PC-9 (cell line): Measurements from ENCODE around the gene CPLANE1. TPM values are rescaled to one million over a fixed set of nuclear protein-coding genes. Genes with fewer than 3 reads are reported as not detected.

Experiments
- BruUV-seq: library from RNA; stranded (reverse); fragments of 400-500 nt; replicated peaks from 2 replicates; lab custom pipeline; 2021; lab: Mats Ljungman, UMichigan
- CTCF ChIA-PET: fragments of 300-600 bp; sonication (Branson Sonifier 250); formaldehyde crosslinking; loops from one replicate; lab custom pipeline; 2022; ENCODE audit warnings: antibody characterized with exemption; lab: Charles Lee
- POLR2A ChIA-PET: fragments of 300-600 bp; sonication (Branson Sonifier 250); formaldehyde crosslinking; loops from one replicate; lab custom pipeline; 2022; ENCODE audit warnings: antibody characterized with exemption; ENCODE audit not compliant: unreplicated experiment; lab: Charles Lee
- DNase-seq, 2 experiments: peaks; one replicate each; pipeline versions ENCODE4 v3.0.0 to v3.0.0-alpha.2; 2015 to 2022; ENCODE audit warnings: mixed read lengths in 1 of 2
- H2AFZ ChIP-seq: fragments of 200-600 bp; sonication (generic); 2 replicates; pipeline ENCODE4 v1.8.1; 2017; ENCODE audit warnings: antibody characterized with exemption
- H3F3A ChIP-seq: fragments of 200-600 bp; sonication (generic); 2 replicates; pipeline ENCODE4 v1.8.1; 2017; ENCODE audit warnings: antibody characterized with exemption, mild to moderate bottlenecking, low read depth; ENCODE audit not compliant: insufficient read depth
- H3K27ac ChIP-seq: fragments of 200-600 bp; sonication (generic); 2 replicates; pipeline ENCODE4 v1.6.1; 2016; ENCODE audit warnings: mixed run types
- H3K27me3 ChIP-seq: fragments of 200-600 bp; sonication (generic); 2 replicates; pipeline ENCODE4 v1.6.1; 2016; ENCODE audit warnings: low read depth, mixed run types; ENCODE audit not compliant: insufficient read depth
- H3K36me3 ChIP-seq: fragments of 200-600 bp; sonication (generic); 2 replicates; pipeline ENCODE4 v1.6.1; 2016; ENCODE audit warnings: low read depth, mixed run types
- H3K4me1 ChIP-seq: fragments of 200-600 bp; sonication (generic); replicated peaks from 2 replicates; pipeline ENCODE4 v1.6.1; 2016; ENCODE audit warnings: mixed run types; ENCODE audit not compliant: insufficient read depth
- H3K4me2 ChIP-seq: fragments of 200-600 bp; sonication (generic); 2 replicates; pipeline ENCODE4 v1.6.1; 2017; ENCODE audit warnings: mixed run types
- H3K4me3 ChIP-seq: fragments of 200-600 bp; sonication (generic); 2 replicates; pipeline ENCODE4 v1.6.1; 2016; ENCODE audit warnings: mixed run types
- H3K79me2 ChIP-seq: fragments of 200-600 bp; sonication (generic); 2 replicates; pipeline ENCODE4 v1.6.1; 2017; ENCODE audit warnings: low read depth, mixed run types
- H3K9me2 ChIP-seq: fragments of 200-600 bp; sonication (generic); 2 replicates; pipeline ENCODE4 v1.8.1; 2017; ENCODE audit warnings: mild to moderate bottlenecking; ENCODE audit not compliant: insufficient read depth
- H3K9me3 ChIP-seq: fragments of 200-600 bp; sonication (generic); 2 replicates; pipeline ENCODE4 v1.8.1; 2016; ENCODE audit warnings: low read depth; ENCODE audit not compliant: insufficient read depth
- H4K20me1 ChIP-seq: fragments of 200-600 bp; sonication (generic); 2 replicates; pipeline ENCODE4 v1.8.1; 2017; ENCODE audit not compliant: insufficient read depth
- EZH2 ChIP-seq: fragments of 200-600 bp; sonication (generic); IDR thresholded peaks from 2 replicates; pipeline ENCODE4 v1.8.0; 2017; ENCODE audit warnings: antibody characterized with exemption, low read depth
- intact Hi-C: fragments of 100-400 bp; cut with micrococcal nuclease; formaldehyde crosslinking; loops from one replicate; pipeline ENCODE4 v1.10.0; 2022; ENCODE audit not compliant: unreplicated experiment
- total RNA-seq: library from RNA; stranded (reverse); gene quantifications from 2 replicates; pipeline ENCODE4 v1.2.3, GENCODE V29; 2021
- TF ChIP-seq, protein P1 (sequence below): fragments of 200-600 bp; sonication (generic); conservative IDR thresholded peaks from 2 replicates; pipeline ENCODE4 v1.6.1; 2017; ENCODE audit warnings: mixed run types, antibody characterized with exemption, mild to moderate bottlenecking, moderate library complexity

CPLANE1 gene
- total RNA-seq, 1 experiment from 2014 or later: 45.5 TPM

DNA sequence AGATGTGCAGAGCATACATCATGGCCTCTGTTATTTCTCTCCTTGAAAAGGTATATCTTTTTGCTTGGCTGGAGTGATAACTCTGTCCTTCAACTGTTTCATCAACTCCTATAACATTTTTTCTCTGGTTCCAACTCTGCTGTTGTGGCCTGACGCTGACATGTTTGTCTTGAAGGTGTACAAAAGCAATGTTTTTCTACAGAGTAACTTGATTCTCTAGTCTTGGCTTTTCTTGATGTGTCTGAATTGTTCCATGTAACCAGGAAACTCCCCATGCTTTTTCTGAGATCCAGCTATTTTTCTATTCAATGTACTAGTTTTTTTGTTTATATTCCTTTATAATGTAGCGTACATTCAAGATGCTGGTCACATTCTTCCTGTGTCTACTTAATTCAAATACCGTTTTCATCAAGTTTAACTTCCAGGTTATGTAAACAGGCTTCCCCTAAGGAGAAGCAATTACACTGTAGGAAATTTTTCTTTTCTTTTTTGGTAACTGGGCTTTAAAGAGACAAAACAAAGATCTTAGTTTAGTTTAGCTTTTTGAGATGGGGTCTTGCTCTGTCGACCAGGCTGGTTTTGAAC is 6.7 kb upstream of the CPLANE1 start:
- POLR2A ChIA-PET: interaction anchor here (0.6 kb wide), 1 partner anchor 385 kb away, joined by 3 read pairs; no protein-coding TSS in a partner anchor
- H4K20me1 ChIP-seq: no peaks in the 10 kb centered on the region
- no TSS peak for BruUV-seq

DNA sequence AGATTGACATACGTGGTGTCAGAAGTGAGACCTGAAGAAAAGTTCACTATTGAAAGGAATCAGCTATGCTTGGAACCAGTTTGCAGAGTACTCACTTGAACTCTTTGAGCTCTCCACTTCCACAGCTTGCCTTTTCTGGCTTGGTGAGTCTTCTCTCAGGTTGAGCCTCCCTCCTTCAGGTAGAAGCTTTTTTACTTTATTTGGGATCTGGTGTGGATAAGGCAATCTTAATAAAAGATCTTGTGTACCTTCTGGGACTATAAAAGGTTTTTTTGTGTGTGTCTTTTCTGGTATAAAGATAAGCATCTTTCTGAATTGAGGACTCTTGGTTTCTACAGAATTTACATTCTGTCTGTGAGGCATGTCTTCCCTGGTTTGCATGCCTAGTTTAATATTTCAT is 5.4 kb upstream of the CPLANE1 start:
- Histone ChIP-seq H3F3A (peaks cover 19% of the 10 kb centered on the region; the same call in 1 of the 2 replicates), H3K4me1 (no peaks in the 10 kb centered on the region), H2AFZ (no peak overlapping the region), H4K20me1 (no peaks in the 10 kb centered on the region), H3K9me2 (no peaks in the 10 kb centered on the region), H3K27ac (no peak overlapping the region), H3K4me2 (no peak overlapping the region), H3K79me2 (no peaks in the 10 kb centered on the region), H3K27me3 (no peaks in the 10 kb centered on the region), H3K9me3 (no peaks in the 10 kb centered on the region), H3K36me3 (no peaks in the 10 kb centered on the region), H3K4me3 (no peak overlapping the region)
- intact Hi-C loops: no loop called here
- TF ChIP-seq EZH2: no peak
- TF ChIP-seq, protein P1, sequence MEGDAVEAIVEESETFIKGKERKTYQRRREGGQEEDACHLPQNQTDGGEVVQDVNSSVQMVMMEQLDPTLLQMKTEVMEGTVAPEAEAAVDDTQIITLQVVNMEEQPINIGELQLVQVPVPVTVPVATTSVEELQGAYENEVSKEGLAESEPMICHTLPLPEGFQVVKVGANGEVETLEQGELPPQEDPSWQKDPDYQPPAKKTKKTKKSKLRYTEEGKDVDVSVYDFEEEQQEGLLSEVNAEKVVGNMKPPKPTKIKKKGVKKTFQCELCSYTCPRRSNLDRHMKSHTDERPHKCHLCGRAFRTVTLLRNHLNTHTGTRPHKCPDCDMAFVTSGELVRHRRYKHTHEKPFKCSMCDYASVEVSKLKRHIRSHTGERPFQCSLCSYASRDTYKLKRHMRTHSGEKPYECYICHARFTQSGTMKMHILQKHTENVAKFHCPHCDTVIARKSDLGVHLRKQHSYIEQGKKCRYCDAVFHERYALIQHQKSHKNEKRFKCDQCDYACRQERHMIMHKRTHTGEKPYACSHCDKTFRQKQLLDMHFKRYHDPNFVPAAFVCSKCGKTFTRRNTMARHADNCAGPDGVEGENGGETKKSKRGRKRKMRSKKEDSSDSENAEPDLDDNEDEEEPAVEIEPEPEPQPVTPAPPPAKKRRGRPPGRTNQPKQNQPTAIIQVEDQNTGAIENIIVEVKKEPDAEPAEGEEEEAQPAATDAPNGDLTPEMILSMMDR: no peak
- no peak for DNase-seq
- BruUV-seq: no TSS peak
- POLR2A ChIA-PET: interaction anchor here (0.6 kb wide), 1 partner anchor 116 kb away, joined by 24 read pairs; the partner anchor contains the start of gene NUP155
- CTCF ChIA-PET: no interaction called here

More for the DNA sequence above, 6.7 kb upstream of the CPLANE1 start:
- Histone ChIP-seq H3F3A (peaks cover 8% of the 10 kb centered on the region; the same call in 1 of the 2 replicates), H3K4me2 (no peak overlapping the region), H3K4me1 (no peaks in the 10 kb centered on the region), H3K79me2 (no peaks in the 10 kb centered on the region), H3K36me3 (no peaks in the 10 kb centered on the region), H3K27me3 (no peaks in the 10 kb centered on the region), H3K27ac (no peak overlapping the region), H3K9me2 (no peaks in the 10 kb centered on the region), H3K9me3 (no peaks in the 10 kb centered on the region), H2AFZ (no peak overlapping the region), H3K4me3 (no peak overlapping the region)
- TF ChIP-seq EZH2: no peak
- TF ChIP-seq, protein P1: no peak
- CTCF ChIA-PET: interaction anchor here (0.5 kb wide), 1 partner anchor 123 kb away, joined by 6 read pairs; the partner anchor contains the start of gene WDR70
- intact Hi-C loops: no loop called here
- no peak for DNase-seq

DNA sequence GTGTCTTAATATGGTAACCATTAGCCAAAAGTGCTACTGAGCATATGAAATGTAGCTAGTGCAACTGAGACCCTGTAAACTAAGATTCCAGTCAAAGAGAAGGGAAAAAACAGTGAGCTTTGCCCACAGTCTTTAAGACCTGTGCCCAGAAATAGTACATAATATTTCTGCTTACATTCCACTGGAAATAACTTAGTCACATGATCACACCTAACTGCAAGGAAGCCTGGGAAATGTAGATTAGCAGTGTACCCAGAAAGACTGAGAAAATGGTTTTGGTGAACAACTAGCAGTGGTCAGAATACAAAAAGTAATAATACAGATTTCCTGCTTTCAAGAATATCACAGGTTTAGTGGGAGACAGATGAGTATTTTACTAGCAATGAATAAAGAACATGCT is 2.5 kb upstream of the CPLANE1 start:
- POLR2A ChIA-PET: no interaction called here
- Histone ChIP-seq H3K4me3 (no peak overlapping the region), H2AFZ (0 out of 2 replicates have a peak overlapping the region, but pooled peaks have one; percentile 41), H4K20me1 (no peaks in the 10 kb centered on the region), H3K36me3 (no peaks in the 10 kb centered on the region), H3K27ac (no peak overlapping the region), H3K9me3 (no peaks in the 10 kb centered on the region), H3K4me2 (no peak overlapping the region), H3K79me2 (no peaks in the 10 kb centered on the region), H3K9me2 (no peaks in the 10 kb centered on the region), H3K27me3 (no peaks in the 10 kb centered on the region), H3F3A (peaks cover 22% of the 10 kb centered on the region; the same call in 1 of the 2 replicates), H3K4me1 (peaks cover 12% of the 10 kb centered on the region)
- DNase-seq: no peak
- TF ChIP-seq EZH2: no peak
- TF ChIP-seq, protein P1: no peak
- CTCF ChIA-PET: interaction anchor here (0.7 kb wide), 2 partner anchors 98 to 118 kb away, joined by 3 to 9 read pairs; no protein-coding TSS in a partner anchor
- no TSS peak for BruUV-seq
- intact Hi-C loops: no loop called here
